Measurements from ENCODE around the gene HDAC9.
"Not testable (repeated sequence)": the region's sequence is repeated elsewhere in the genome, so short reads cannot be mapped to it uniquely, and the experiment has no call there.

The HDAC9 gene

DNA sequence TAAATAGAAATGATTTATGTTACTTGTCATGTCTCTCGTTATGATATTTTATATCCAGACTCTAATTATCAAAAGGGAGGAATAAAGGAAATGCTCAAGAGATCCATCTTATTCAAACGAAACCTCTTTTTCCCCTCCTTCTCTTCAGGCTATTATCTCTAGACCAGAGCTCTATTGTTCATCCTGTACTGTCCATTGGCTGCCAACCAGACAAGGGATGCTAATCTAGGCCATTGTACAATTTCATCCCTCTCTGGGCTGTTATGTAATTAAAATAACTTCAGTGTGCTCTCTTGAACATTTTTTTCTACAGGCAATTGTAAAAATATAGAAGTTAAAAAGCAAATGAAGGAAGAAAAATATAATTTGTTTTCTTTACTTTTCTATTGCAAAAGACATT is 220.4 kb downstream of the HDAC9 start:
- H3K36me3 ChIP-seq (ENCODE audit: control insufficient read depth, insufficient read depth, low read length), result no peaks in the 10 kb centered on the region

GRCh38 chr7:18721429-18721828 is 225.9 kb downstream of the HDAC9 start:
- Histone ChIP-seq H3K27ac (ENCODE audit: low read depth, low read length) (no peak overlapping the region), H3K36me3 (ENCODE audit: control insufficient read depth, insufficient read depth, low read length) (no peaks in the 10 kb centered on the region), H3K4me1 (ENCODE audit: control insufficient read depth, insufficient read depth, low read length) (no peaks in the 10 kb centered on the region), H3K4me3 (ENCODE audit: low read depth, low read length) (no peak overlapping the region), H3K9ac (ENCODE audit: low read depth, low read length) (no peak overlapping the region), H3K27me3 (ENCODE audit: control insufficient read depth, insufficient read depth, low read length) (no peaks in the 10 kb centered on the region), H3K9me3 (ENCODE audit: control insufficient read depth, insufficient read depth, low read length) (no peaks in the 10 kb centered on the region)

More for the DNA sequence above, 220.4 kb downstream of the HDAC9 start:
- no peaks in the 10 kb centered on the region for H3K27me3 ChIP-seq (ENCODE audit: control insufficient read depth, insufficient read depth, low read length)
- H3K4me3 ChIP-seq (ENCODE audit: low read depth, low read length), result no peak overlapping the region
- H3K9ac ChIP-seq (ENCODE audit: low read depth, low read length), result no peak overlapping the region
- no peaks in the 10 kb centered on the region for H3K9me3 ChIP-seq (ENCODE audit: control insufficient read depth, insufficient read depth, low read length)
- no peak overlapping the region for H3K27ac ChIP-seq (ENCODE audit: low read depth, low read length)
- H3K4me1 ChIP-seq (ENCODE audit: control insufficient read depth, insufficient read depth, low read length), result no peaks in the 10 kb centered on the region

DNA sequence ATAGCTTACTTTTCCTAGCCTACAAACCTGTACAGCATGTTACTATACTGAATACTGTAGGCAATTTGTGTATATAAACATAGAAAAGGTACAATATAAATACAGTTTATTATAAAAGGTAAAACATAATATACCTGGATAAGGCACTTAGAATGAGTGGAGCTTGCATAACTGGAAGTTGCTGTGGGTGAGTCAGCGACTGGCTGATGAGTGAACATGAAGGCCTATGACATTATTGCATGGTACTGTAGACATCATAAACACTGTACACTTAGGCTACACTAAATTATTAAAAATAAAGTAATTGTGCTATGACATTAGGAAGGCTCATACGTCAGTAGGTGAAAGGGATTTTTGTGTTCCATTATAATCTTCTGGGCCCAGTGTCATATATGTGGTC is 228.8 kb downstream of the HDAC9 start:
- Histone ChIP-seq H3K9me3 (ENCODE audit: control insufficient read depth, insufficient read depth, low read length) (no peaks in the 10 kb centered on the region), H3K27ac (ENCODE audit: low read depth, low read length) (no peak overlapping the region), H3K4me1 (ENCODE audit: control insufficient read depth, insufficient read depth, low read length) (no peaks in the 10 kb centered on the region), H3K36me3 (ENCODE audit: control insufficient read depth, insufficient read depth, low read length) (no peaks in the 10 kb centered on the region), H3K27me3 (ENCODE audit: control insufficient read depth, insufficient read depth, low read length) (no peaks in the 10 kb centered on the region), H3K9ac (ENCODE audit: low read depth, low read length) (no peak overlapping the region), H3K4me3 (ENCODE audit: low read depth, low read length) (no peak overlapping the region)

- no peak overlapping the region for H3K4me3 ChIP-seq (ENCODE audit: low read depth, low read length)
- H3K27ac ChIP-seq (ENCODE audit: low read depth, low read length), result no peak overlapping the region
- no peaks in the 10 kb centered on the region for H3K4me1 ChIP-seq (ENCODE audit: control insufficient read depth, insufficient read depth, low read length)
- no peaks in the 10 kb centered on the region for H3K9me3 ChIP-seq (ENCODE audit: control insufficient read depth, insufficient read depth, low read length)
- no peaks in the 10 kb centered on the region for H3K36me3 ChIP-seq (ENCODE audit: control insufficient read depth, insufficient read depth, low read length)
- H3K27me3 ChIP-seq (ENCODE audit: control insufficient read depth, insufficient read depth, low read length), result no peaks in the 10 kb centered on the region
- no peak overlapping the region for H3K9ac ChIP-seq (ENCODE audit: low read depth, low read length)
These were observed 231.7 kb downstream of the HDAC9 start for GRCh38 chr7:18727115-18727870.

GRCh38 chr7:18736012-18736411 is 240.5 kb downstream of the HDAC9 start:
- not testable (repeated sequence) for H3K36me3 ChIP-seq (ENCODE audit: control insufficient read depth, insufficient read depth, low read length); H3K9ac ChIP-seq (ENCODE audit: low read depth, low read length); H3K27ac ChIP-seq (ENCODE audit: low read depth, low read length); H3K27me3 ChIP-seq (ENCODE audit: control insufficient read depth, insufficient read depth, low read length); H3K4me1 ChIP-seq (ENCODE audit: control insufficient read depth, insufficient read depth, low read length); H3K9me3 ChIP-seq (ENCODE audit: control insufficient read depth, insufficient read depth, low read length); H3K4me3 ChIP-seq (ENCODE audit: low read depth, low read length)

- H3K27ac ChIP-seq (ENCODE audit: low read depth, low read length), result no peak overlapping the region
- H3K36me3 ChIP-seq (ENCODE audit: control insufficient read depth, insufficient read depth, low read length), result no peaks in the 10 kb centered on the region
- H3K9ac ChIP-seq (ENCODE audit: low read depth, low read length), result no peak overlapping the region
- no peaks in the 10 kb centered on the region for H3K4me1 ChIP-seq (ENCODE audit: control insufficient read depth, insufficient read depth, low read length)
- H3K4me3 ChIP-seq (ENCODE audit: low read depth, low read length), result no peak overlapping the region
- no peaks in the 10 kb centered on the region for H3K27me3 ChIP-seq (ENCODE audit: control insufficient read depth, insufficient read depth, low read length)
- 0 out of 2 replicates have a peak, but pooled peaks cover 3% of the 10 kb centered on the region for H3K9me3 ChIP-seq (ENCODE audit: control insufficient read depth, insufficient read depth, low read length)
These were observed 245.0 kb downstream of the HDAC9 start for GRCh38 chr7:18740579-18740988.

DNA sequence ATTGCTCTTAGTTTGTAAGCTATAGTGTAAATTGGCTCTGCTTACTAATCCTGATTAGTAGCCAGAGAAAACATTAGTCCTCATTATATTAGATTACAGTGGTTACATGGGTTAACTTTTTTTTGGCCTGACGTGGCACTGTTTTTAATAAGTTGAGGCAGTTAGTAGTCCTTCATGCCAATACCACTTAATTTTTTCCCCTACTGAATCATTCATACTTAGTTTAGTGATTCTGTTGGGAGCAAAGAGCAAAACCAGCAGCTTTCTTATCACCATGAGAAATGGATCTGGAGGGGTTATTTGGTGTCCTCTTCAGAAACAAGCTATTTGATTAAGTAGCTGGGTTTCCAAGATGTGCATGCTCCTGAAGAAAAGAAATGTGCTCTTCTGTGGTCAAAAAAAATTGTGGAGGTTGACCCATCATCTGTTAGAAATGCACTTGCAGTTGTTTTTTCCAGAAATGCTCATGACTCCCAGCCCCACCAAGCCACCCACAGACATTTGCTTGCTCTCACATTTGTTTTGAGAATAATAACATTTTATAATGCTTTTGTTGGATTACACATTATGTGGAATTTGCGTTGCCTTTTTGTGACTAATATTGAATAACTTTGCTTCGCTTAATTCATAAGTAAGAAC is 258.5 kb downstream of the HDAC9 start:
- Histone ChIP-seq H3K27me3 (ENCODE audit: control insufficient read depth, insufficient read depth, low read length) (no peaks in the 10 kb centered on the region), H3K27ac (ENCODE audit: low read depth, low read length) (no peak overlapping the region), H3K4me1 (ENCODE audit: control insufficient read depth, insufficient read depth, low read length) (no peaks in the 10 kb centered on the region), H3K9ac (ENCODE audit: low read depth, low read length) (no peak overlapping the region), H3K36me3 (ENCODE audit: control insufficient read depth, insufficient read depth, low read length) (no peaks in the 10 kb centered on the region), H3K9me3 (ENCODE audit: control insufficient read depth, insufficient read depth, low read length) (no peaks in the 10 kb centered on the region), H3K4me3 (ENCODE audit: low read depth, low read length) (no peak overlapping the region)

DNA sequence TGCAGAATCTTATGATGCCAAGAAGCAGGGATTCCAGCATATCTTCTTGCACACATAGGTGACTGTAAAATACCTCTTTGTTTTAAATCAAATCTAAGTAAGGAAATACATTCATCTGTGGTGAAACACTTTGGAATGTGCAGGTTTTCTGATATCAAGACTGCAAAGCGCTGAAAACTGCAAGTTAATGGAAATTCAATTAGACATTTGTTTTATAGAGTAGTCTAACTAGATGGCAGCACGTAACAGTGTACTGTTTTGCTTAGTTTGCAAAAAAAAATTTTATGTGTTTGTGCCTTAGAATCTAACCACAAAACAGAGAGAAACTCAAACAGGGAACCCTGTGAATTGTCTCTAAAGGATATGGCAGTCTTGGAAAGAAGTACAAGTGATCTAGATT is 259.2 kb downstream of the HDAC9 start:
- Histone ChIP-seq H3K9me3 (ENCODE audit: control insufficient read depth, insufficient read depth, low read length) (no peaks in the 10 kb centered on the region), H3K9ac (ENCODE audit: low read depth, low read length) (no peak overlapping the region), H3K4me1 (ENCODE audit: control insufficient read depth, insufficient read depth, low read length) (no peaks in the 10 kb centered on the region), H3K27me3 (ENCODE audit: control insufficient read depth, insufficient read depth, low read length) (no peaks in the 10 kb centered on the region), H3K4me3 (ENCODE audit: low read depth, low read length) (no peak overlapping the region), H3K27ac (ENCODE audit: low read depth, low read length) (no peak overlapping the region), H3K36me3 (ENCODE audit: control insufficient read depth, insufficient read depth, low read length) (no peaks in the 10 kb centered on the region)

DNA sequence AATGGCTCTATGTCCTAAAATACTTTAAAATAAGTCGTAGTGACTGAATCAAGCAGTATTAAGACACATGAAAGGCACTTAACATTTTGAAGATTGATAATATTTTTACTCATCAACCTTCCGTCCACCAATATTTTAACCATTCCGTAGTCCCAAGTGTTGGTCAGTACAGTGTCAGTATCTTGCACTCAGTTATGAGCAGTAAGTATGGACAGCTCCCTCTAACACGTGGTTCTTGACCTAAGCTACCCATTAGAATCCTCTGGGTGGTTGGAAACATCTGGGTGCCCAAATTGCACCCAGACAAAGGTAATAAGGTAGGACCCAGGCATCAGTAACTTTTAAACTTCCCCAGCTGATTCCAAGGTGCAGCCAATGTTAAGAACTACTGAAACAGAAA is 260.2 kb downstream of the HDAC9 start:
- H3K4me1 ChIP-seq (ENCODE audit: control insufficient read depth, insufficient read depth, low read length), result no peaks in the 10 kb centered on the region
- no peaks in the 10 kb centered on the region for H3K27me3 ChIP-seq (ENCODE audit: control insufficient read depth, insufficient read depth, low read length)
- H3K36me3 ChIP-seq (ENCODE audit: control insufficient read depth, insufficient read depth, low read length), result no peaks in the 10 kb centered on the region
- no peak overlapping the region for H3K9ac ChIP-seq (ENCODE audit: low read depth, low read length)
- H3K9me3 ChIP-seq (ENCODE audit: control insufficient read depth, insufficient read depth, low read length), result no peaks in the 10 kb centered on the region
- no peak overlapping the region for H3K27ac ChIP-seq (ENCODE audit: low read depth, low read length)
- H3K4me3 ChIP-seq (ENCODE audit: low read depth, low read length), result no peak overlapping the region

DNA sequence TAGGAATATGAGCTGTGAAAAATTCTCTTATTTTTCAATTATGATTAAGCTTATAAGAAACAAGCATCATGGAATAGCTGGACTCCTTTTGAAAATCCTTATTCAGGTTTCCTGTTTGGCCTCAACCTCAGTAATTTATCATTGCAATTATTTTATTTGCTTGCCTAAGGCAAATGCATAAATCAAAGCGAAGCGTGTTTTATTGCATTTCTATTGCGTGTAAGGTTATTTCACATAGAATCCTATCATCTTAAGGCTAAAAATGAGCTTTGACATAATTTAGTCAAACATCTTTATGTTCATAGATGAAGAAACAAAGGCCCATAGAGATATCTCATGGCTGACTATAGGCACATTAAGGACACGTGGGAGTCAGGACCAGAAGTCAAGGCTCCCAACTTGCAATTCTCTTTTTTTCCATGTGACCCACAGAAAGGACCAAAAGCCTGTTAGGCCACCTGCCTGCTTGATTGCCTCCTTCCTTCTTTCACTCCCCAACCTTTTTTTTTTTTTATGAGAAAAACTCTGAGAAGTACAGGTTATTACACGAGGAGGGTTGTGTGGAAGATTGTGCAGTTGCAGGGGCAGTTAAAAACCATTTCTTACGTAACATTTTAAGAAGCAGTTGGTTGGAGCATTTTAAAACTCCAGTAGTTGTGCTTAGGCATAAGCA is 261.0 kb downstream of the HDAC9 start:
- Histone ChIP-seq H3K4me1 (ENCODE audit: control insufficient read depth, insufficient read depth, low read length) (no peaks in the 10 kb centered on the region), H3K27ac (ENCODE audit: low read depth, low read length) (no peak overlapping the region), H3K9ac (ENCODE audit: low read depth, low read length) (no peak overlapping the region), H3K4me3 (ENCODE audit: low read depth, low read length) (no peak overlapping the region), H3K9me3 (ENCODE audit: control insufficient read depth, insufficient read depth, low read length) (no peaks in the 10 kb centered on the region), H3K36me3 (ENCODE audit: control insufficient read depth, insufficient read depth, low read length) (no peaks in the 10 kb centered on the region), H3K27me3 (ENCODE audit: control insufficient read depth, insufficient read depth, low read length) (no peaks in the 10 kb centered on the region)

DNA sequence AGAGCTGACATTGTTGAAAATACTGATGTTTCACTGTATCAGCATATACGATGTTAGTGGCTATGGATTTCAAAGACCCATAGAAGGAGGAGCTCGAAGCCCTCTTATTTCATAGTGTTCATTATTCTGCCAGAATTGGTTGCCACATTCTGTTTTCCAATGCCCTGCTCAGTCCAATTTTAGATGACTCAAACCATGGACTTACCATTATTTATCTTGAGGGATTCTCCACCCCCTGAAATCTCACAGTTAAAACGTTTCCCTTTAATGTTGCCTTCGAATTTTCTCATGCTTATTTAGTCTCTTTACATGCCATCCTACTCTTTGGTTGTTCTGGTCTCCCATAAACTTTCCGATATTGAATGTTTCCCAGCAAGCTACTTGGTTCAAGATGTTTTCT is 264.5 kb downstream of the HDAC9 start:
- H3K27me3 ChIP-seq (ENCODE audit: control insufficient read depth, insufficient read depth, low read length), result no peaks in the 10 kb centered on the region
- H3K9me3 ChIP-seq (ENCODE audit: control insufficient read depth, insufficient read depth, low read length), result no peaks in the 10 kb centered on the region
- H3K4me3 ChIP-seq (ENCODE audit: low read depth, low read length), result no peak overlapping the region
- H3K9ac ChIP-seq (ENCODE audit: low read depth, low read length), result no peak overlapping the region
- no peak overlapping the region for H3K27ac ChIP-seq (ENCODE audit: low read depth, low read length)
- H3K36me3 ChIP-seq (ENCODE audit: control insufficient read depth, insufficient read depth, low read length), result no peaks in the 10 kb centered on the region
- H3K4me1 ChIP-seq (ENCODE audit: control insufficient read depth, insufficient read depth, low read length), result peaks cover 10% of the 10 kb centered on the region; the same call in 1 of the 2 replicates

Measured in HUES48 (cell line).